Endometrium (tissue), 2 donors: Measurements from ENCODE around the gene CDKN2B-AS1.

Experiments used
- FAIRE-seq: peaks from 2 replicates; lab custom pipeline; 2012; peaks lifted over from hg19 to GRCh38; lab: Jason Lieb, UNC
- donor health status: control.
- donor health status: control.

CDKN2B-AS1 gene

GRCh38 chr9:21982861-21983560 is 11.6 kb upstream of the CDKN2B-AS1 start:
- FAIRE-seq = no peak

- no peak for FAIRE-seq
Measured at GRCh38 chr9:21983561-21983935, 11.0 kb upstream of the CDKN2B-AS1 start.

DNA sequence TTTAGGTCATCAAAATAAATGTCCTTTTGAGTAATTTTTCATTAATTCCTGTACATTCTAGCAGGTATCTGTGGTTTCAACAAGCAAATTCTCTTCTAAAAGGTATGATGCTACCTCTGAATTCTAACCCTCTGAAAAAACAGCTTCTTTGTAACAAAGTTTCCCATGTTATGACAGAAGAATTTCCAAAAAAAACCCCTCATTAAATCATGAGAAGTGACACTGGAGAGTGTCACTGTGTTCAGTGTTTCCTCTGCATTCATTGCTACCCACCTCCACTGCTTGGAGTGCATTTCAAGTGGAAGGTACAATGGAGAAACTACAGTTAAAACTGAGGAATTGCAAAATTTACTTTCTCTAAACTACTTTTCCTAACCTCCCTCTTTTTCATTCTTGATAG is 10.5 kb upstream of the CDKN2B-AS1 start:
- FAIRE-seq = no peak

DNA sequence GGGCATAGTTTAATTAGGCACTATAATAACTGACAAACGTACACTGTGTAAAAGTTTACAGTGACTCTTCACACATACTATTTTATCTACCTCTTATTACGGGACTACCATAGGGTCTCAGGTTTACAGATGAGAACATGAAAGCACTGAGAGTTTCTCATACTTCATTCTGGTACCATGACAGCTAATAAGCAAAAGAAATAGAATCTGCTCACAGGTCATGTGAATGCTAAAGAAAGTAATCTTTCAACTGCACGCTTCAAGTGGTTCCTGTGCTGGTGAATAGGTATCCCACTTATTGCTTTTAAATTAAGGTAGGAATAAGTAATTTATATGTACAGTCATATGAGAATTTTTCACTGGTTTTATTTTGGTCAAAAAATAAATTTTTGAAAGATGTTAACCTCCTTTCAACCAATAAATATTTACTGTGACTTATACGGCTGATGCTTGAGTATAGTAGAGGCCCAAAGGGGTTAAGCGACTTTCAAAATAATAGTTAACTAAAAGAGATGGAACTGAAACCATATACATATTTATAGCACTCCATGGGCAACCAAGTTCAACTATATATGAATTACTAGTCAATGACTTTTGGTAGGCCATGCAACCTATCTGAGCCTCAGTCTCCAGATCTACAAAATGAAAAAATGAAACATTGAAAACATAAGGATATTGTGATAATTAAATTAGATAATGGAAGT is 8.5 kb upstream of the CDKN2B-AS1 start:
- FAIRE-seq = no peak

GRCh38 chr9:21988056-21988990 is 6.3 kb upstream of the CDKN2B-AS1 start:
- FAIRE-seq = no peak

DNA sequence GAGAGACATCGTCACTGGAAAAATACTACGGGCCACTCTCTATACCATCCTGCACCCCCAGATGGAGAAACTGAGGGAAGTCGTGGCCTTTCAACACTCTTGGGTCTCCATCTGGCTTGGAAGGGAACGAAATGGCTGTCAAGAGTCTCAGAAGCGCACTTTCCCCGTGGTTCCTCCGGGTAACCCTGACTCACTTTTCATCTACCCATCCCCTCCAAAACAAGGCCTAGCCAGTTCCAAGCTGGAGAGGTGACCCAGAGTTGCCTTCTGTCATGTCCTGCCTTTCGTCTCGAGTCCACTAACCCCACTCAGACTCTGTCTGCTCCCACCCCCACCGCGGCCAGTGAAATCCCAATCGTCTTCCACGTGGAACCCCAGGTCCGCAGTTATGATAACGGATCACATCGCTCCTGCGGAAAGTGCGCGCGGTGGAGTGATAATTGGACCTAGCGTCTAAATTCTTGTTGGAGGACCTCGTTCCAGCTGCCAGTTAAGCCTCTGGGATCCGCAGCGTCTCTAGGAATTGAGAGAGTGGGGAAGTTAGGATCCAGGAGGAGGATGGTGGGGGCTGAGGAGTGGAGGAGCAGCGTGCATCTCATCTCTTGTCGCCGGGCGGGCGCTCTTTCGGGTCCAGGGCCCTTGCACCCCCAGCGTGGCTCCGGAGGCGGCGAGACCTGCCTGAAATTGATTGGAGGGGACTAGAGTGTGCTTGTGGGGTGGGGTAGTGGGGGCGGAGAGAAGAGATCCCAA is 5.0 kb upstream of the CDKN2B-AS1 start:
- no peak for FAIRE-seq

DNA sequence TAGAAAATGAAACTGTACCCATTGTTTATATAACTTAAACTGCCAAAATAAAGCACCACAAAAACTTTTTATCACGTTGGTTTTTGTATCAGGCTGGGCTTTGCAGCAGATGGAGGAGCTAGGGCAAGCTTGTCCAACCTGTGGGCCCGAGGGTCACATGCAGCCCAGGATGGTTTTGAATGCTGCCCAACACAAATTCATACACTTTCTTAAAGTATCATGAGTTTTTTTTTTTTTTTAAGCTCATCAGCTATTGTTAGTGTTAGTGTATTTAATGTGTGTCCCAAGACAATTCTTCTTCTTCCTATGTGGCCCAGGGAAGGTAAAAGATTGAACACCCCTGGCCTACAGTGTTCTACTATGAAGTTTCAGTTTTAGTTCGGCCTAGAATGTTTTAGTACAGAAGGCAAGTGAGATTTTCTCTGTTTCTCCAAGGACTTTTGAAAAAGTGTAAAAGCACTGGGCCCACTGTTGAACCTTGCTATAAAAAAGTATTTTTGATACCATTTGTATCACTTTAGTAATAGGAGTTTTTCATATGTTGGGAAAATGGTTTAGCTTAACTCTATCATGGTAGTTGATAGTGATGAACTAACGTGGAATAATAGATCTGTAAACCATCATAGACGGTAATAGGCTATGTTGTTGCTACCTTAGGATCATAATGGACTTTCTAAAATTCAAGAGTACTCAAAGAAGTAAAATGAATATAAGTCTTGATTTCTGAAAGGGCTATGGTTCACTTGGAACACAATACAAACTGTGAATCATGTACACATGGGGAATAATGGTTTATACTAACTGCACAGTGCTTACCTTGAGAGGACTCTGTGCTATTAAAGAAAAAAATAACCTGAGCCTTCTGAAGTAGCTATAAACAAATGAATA is 3.3 kb upstream of the CDKN2B-AS1 start:
- no peak for FAIRE-seq

- FAIRE-seq = no peak
Measured at GRCh38 chr9:21993007-21993406, 1.6 kb upstream of the CDKN2B-AS1 start.

GRCh38 chr9:21993893-21994555 is 567 bp upstream of the CDKN2B-AS1 start, which contains the start of gene CDKN2A:
CDKN2A (minus strand) TSS chr9:21994392.
- FAIRE-seq = no peak

- no peak for FAIRE-seq
Measured at GRCh38 chr9:21995006-21995665, 545 bp downstream of the CDKN2B-AS1 start.

GRCh38 chr9:21995666-21996398 is 1.2 kb downstream of the CDKN2B-AS1 start:
- FAIRE-seq = no peak

- FAIRE-seq = no peak
Measured at GRCh38 chr9:21996438-21996837, 1.8 kb downstream of the CDKN2B-AS1 start.

- FAIRE-seq = no peak
Measured at GRCh38 chr9:21996858-21997257, 2.3 kb downstream of the CDKN2B-AS1 start.

DNA sequence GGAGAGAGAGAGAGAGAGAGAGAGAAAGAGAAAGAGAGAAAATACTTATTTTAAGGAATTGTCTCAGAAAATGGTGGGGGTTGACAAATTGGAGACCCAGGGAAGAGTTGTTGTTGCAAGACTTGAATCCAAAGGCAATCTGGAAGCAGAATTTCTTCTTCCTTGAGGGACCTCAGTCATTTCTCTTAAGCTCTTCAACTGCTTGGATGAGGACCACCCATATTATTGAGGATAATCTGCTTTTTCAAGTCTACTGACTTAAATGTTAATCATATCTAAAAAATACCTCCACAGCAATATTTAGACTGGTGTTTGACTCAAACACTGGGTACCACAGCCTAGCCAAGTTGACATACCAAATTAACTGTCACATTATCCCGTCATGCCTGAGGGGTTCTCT is 2.9 kb downstream of the CDKN2B-AS1 start:
- FAIRE-seq = no peak

DNA sequence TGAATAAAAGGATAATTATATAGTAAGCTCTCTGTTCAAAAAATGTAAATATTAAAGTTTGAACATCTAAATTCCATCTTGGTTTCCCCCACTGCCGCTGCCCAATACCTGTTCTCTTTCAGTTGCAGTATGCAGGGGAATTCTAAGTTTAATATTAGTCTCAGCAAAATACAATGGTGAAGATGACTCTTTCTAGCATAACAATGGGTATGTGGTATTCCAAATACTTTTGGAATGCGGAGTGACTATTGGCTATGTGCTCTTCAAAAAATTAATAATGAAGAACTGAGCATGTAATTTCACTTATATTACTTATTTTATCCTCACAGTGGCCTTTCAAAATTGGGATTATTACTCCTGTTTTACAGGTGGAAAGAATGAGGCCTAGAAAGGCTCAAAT is 3.4 kb downstream of the CDKN2B-AS1 start:
- no peak for FAIRE-seq

DNA sequence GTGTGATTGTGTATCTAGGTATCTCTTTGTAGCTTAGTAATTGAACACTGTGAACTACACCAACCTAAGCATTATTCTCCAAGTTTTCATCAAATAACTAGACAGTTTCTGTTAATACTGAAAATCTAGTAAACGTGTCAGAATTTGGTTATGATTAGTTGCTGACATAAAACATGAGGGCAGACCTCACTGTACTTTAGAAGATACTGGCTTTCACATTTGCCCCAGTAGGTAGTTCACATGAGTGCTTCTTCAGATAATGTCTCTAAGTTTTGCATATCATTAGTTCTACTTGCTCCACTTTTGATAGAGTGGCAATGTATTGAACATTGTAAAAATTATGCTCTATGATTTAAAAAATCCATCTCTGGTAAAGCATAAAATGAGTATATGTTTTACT is 7.4 kb downstream of the CDKN2B-AS1 start:
- FAIRE-seq = no peak

DNA sequence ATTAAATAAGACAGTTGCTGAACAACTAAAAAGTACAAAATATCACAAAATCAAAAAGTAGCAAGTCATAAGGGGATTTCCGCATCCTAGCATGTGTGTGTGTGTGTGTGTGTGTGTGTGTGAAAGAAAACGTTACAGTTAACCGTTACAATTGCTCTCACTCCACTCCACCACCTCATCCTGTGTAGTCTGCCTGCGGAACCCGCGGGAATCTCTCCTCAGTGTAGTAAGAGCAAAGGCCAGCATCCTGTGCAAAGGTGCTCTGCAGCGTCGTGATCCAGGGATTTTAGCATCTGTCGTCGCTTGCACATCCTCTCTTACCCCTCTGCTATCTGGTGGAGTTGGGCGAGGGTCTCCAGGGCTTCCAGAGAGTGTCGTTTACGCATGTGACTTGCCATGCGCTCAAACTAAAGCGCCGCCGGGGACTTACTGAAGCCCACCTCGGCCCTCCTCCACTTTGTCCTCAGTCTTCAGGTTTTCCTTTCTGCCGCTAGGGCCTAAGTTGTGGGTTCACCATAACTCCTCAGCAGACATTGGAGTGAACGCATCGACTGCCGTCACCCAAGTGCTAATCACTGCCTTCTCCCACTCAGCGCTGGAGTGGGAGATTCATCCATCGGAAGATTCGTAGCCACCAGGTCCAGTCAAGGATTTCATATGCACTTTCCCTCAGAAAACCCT is 10.6 kb downstream of the CDKN2B-AS1 start:
- FAIRE-seq = no peak
